Sigmoid colon (tissue), 4 donors: ENCODE measurements around the gene CEP57.

Experiments used
- CTCF ChIP-seq, 4 experiments: fragments of 450-650 bp in 3 of 4; fragments of 200-600 bp in 1 of 4; IDR thresholded peaks; one replicate each; pipeline ENCODE4 v1.5.1; 2016 to 2019; ENCODE audit warnings: antibody characterized with exemption in 4 of 4, mild to moderate bottlenecking in 3 of 4, moderate library complexity in 2 of 4
- EP300 ChIP-seq, 4 donors: sonication (generic); formaldehyde crosslinking; IDR thresholded peaks; one replicate each; pipeline ENCODE4 v1.6.1; 2017; ENCODE audit warnings: antibody characterized with exemption in 4 of 4
- POLR2AphosphoS5 ChIP-seq, 4 donors: sonication (generic); formaldehyde crosslinking; IDR thresholded peaks; one replicate each; pipeline ENCODE4 v1.6.1; 2017; ENCODE audit warnings: antibody characterized with exemption in 4 of 4

- TF ChIP-seq CTCF (IDR thresholded peaks at IDR 0.05) (no peak), POLR2AphosphoS5 (IDR thresholded peaks at IDR 0.05) (no peak), EP300 (IDR thresholded peaks at IDR 0.05) (no peak)
Measured at GRCh38 chr11:95751515-95751914, 38.8 kb upstream of the CEP57 start.
